GM10266 (cell line): ENCODE data around the gene CNTNAP5.

Source experiments
- DNase-seq: peaks from one replicate; pipeline ENCODE4 v3.0.0; 2012; ENCODE audit errors: extremely low spot score
- TF ChIP-seq, protein P1 (sequence below): IDR thresholded peaks from 2 replicates; pipeline ENCODE4 v1.5.1; 2012; ENCODE audit warnings: mild to moderate bottlenecking, low read depth; ENCODE audit not compliant: control insufficient read depth, insufficient read depth; ENCODE audit errors: missing control alignments

CNTNAP5 gene

DNA sequence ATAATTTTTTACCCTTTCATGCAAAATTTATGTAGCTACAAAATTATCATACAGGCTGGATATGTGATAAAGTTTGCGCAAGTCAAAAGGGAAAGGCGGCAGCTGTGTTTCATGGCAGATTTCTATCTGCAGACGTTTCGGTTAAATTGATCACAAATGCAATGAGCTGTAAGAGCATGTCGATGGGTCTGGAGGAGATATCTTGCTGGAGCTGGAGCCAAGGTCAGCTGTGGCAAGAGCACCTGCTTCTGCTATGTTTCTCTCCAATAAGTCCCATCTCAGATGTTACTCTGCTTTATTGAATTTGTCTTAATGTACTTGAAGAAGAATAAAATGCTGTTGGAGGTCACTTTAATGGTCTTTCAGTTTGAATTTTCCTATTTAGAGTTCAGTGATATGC, 749.7 kb downstream of the CNTNAP5 start:
- DNase-seq: no peak
- TF ChIP-seq, protein P1, sequence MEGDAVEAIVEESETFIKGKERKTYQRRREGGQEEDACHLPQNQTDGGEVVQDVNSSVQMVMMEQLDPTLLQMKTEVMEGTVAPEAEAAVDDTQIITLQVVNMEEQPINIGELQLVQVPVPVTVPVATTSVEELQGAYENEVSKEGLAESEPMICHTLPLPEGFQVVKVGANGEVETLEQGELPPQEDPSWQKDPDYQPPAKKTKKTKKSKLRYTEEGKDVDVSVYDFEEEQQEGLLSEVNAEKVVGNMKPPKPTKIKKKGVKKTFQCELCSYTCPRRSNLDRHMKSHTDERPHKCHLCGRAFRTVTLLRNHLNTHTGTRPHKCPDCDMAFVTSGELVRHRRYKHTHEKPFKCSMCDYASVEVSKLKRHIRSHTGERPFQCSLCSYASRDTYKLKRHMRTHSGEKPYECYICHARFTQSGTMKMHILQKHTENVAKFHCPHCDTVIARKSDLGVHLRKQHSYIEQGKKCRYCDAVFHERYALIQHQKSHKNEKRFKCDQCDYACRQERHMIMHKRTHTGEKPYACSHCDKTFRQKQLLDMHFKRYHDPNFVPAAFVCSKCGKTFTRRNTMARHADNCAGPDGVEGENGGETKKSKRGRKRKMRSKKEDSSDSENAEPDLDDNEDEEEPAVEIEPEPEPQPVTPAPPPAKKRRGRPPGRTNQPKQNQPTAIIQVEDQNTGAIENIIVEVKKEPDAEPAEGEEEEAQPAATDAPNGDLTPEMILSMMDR: no peak

DNA sequence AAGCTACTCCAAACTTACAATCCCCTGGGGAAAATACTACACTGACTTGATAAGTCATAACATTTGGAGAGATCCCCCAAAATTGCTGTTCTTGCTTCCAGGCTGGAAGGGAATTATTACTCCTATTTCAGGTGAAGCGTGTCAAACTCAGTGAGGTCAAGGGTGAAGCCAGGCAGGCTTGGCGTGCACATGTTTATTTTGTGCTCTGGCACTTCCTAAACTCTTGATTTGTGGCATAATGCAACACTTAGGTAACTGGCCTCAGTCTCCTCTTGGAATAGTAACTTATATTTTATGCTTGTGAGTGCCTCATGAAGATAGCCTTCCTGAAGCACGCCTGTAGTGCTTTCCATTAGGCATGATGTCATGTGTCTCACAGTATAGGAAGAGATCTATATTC, 751.2 kb downstream of the CNTNAP5 start:
- no peak for DNase-seq
- TF ChIP-seq, protein P1: no peak

DNA sequence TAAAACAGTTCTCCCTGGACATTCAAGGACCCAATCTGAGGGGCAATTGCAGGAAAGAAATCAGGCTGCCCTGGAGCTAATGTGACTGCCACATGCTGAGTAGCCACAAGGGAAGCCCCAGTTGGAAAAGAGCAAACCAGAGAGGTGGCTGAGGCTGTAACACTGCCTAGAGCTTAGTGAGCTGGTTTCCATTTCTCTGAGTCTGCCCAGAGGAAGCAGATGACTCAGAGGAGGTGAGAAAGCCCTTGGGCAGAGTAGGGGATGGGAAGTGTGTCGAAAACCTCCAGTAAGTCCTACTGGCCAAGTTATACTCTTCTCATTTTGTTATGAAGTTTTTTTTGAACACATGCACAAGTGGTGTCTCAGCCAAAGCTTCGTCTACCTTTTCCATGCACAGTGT, 753.0 kb downstream of the CNTNAP5 start:
- no peak for DNase-seq
- TF ChIP-seq, protein P1: no peak

DNA sequence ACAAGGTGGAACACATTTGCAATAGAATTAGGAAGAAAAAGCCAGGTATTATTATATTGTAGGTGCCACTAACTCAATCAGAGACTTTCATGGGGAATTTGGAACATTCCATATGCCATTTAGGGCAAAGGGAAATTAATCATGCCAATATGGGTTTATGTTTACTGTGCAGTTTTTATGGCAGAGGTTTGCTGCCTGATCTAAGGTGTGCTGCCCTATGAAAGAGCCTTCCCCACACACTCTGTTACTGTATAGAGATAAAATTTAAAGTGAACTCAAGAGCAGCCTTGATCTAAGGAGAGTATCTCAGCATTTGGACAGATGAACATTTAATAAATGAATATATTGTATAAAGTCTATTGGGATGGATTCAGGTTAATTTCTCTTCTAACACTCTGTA, 771.6 kb downstream of the CNTNAP5 start:
- TF ChIP-seq, protein P1: no peak
- DNase-seq: no peak

DNA sequence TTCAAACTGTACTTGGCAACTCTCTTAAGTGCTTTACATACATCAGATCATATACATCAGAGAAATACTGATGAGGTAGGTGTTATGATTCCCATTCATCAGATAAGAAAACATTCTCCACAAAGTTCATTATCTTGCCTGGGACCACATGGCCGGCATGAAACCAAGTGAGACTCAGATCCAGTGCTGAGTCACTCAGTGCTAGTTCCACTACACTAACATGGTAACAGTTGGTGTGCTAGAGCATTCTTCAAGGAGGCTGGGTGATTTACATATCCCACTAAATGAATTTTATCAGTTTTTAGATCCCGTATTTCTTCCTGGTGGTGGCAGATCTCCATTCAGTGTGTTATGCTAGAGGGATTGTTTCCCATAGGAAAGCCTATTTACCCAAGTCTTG, 772.0 kb downstream of the CNTNAP5 start:
- DNase-seq: no peak
- TF ChIP-seq, protein P1: no peak

DNA sequence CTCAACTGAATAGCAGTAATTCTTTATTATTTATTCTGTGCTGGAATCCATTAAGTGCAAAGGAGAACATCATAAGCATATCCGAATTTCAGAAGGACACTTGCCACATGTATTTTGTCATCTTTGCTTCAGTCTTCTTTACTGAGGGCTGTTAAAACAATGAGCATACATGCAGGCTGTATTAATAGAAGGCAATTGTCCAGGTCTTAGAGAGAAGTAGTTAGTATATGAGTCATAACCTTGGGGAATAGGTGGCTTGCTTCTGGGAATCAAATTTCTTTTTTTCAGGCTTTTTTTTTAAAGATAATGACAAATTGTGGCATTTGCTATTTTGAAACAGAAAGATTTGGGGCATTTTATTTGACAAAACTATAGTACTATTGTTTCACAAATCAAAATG, 773.5 kb downstream of the CNTNAP5 start:
- TF ChIP-seq, protein P1: no peak

DNA sequence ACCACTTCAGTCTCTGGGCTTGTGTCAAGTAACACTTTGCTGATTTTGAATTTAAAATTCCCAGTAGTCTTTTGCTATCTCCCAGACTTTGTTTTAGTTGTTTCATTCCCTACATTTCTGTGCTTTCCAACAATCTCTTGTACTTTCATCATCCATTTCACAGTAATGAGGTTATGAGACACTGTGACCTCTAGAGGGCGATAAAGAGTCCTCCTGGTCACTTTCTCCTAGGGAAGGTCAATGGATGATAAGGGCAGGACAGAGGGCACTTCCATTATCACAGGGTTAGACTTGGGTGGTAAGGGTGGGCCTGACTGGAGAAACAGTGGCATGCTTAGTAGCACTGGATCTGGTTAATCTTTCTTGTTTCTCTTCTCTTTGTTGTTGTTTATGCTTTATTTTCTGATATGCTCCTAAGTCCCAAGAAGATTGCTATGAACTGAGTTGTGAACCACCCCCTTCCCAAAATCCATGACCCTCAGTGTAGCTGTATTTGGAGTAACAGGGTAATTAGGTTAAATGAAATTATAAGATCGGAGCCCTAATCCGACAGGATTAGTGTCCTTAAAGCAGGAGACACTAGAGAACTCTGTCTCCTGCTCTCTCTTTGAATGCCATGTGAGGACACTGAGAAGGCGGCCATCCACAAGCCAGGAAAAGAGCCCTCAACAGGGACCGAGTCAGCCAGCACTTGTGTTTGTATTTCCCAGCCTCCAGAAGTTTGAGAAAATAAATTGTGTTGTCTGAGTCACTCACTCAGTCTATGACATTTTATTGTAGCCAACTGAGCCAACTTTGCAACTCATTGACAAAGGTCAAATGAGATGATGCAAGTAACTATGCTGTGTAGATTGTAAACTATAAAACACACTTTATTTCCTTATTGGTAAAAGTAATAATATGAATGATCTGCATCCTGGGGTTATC, 779.2 kb downstream of the CNTNAP5 start:
- TF ChIP-seq, protein P1: peak; percentile 73
- DNase-seq: peak; percentile 29

More for the DNA sequence above, 773.5 kb downstream of the CNTNAP5 start:
- DNase-seq: no peak
